Mucosa of gallbladder (tissue), 1 donor: ENCODE results near the gene CYB561A3. TPM values are rescaled to one million over a fixed set of nuclear protein-coding genes. Genes with fewer than 3 reads are reported as not detected.
"Not testable (repeated sequence)": the region's sequence is repeated elsewhere in the genome, so short reads cannot be mapped to it uniquely, and the experiment has no call there.

Experiments
- DNase-seq: peaks from one replicate; pipeline ENCODE4 v3.0.0-alpha.2; 2020; ENCODE audit warnings: low spot score
- total RNA-seq: library from RNA; stranded (reverse); gene quantifications from one replicate; pipeline ENCODE4 v1.2.1, GENCODE V29; 2021
- donor health status: DM: no; HTN: no; CAD: no.

CYB561A3 gene, protein sequence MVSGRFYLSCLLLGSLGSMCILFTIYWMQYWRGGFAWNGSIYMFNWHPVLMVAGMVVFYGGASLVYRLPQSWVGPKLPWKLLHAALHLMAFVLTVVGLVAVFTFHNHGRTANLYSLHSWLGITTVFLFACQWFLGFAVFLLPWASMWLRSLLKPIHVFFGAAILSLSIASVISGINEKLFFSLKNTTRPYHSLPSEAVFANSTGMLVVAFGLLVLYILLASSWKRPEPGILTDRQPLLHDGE
- total RNA-seq: 44.8 TPM

DNA sequence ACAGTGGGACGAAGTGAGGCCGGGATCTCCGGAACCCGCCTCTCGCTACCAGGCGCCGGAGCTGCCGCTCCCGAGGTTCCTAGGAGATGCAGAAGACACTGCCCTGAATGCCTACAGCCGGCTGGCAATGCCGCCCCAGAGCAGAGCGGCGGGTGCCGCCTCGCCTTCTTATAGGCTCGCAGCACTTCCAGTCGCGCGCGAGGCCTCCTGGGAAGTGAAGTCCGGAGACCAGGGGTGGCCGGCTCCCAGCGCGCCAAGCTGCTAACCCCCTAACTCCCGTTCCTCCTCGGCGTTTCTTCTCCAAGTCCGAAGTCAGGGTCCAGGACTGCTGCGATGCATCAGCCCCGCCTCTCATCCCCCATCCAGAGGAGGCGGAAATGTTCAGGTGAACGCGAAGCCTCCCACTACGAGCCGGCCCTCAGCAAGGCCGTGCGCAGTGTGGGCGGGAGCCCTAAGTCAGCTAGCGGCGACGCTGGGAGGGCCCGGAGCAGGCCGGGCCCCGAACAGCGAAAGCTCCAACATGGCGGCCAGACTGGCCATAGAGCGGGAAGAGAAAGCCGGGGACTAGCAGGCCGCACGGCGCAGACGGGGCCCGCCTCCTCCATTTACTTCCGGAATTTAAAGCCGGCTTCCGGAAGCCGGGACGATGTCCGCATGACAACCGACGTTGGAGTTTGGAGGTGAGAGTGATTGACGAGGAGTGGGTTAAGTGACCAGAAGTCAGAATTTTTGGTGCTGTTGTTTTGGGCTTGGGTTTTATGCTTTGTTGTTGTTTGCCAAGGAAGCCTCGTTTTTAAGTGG lies at the start of gene CYB561A3, which contains the start of gene TMEM138:
Gene CYB561A3 (minus strand): TSS at position 142 of the 801 bp plus-strand sequence. CDS start 5,169 bp downstream, outside the sequence.
Gene TMEM138 (plus strand): TSS at position 634 of the 801 bp plus-strand sequence. CDS start 2,017 bp downstream, outside the sequence.
- peak; percentile 93 for DNase-seq

DNA sequence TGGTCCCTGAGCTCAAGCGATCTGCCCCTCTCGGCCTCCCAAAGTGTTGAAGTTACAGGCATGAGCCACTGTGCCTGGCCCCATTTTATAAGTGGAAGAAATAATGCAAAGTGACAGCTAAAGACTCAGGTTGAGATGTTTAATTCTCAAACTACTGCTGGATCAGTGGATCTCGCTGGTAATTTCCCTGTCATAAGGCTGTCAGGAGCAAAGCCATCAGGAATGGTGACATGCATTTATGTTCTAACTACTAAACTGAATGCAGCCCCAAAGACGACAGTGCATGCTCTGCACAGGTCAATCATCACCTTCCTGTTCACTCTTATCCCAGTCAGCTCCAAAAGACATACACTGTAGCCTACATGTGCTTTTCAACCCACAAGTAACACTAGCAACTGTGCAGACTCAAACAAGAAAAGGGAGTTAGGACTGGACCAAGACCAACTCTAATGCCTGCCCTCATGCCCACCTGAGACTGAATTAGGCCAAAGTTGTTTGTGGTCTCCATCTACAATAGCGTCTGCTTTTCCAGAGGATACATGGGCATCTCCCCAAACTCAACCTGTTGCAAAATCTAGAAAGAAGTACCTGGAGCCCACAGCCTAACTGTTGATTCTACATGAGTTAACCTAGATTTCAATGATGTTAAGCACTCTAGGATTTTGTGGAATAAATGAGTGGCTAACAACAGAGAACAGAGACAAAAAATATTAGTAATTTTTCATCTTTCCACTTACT lies 45.5 kb upstream of the CYB561A3 start:
- DNase-seq: no peak

DNA sequence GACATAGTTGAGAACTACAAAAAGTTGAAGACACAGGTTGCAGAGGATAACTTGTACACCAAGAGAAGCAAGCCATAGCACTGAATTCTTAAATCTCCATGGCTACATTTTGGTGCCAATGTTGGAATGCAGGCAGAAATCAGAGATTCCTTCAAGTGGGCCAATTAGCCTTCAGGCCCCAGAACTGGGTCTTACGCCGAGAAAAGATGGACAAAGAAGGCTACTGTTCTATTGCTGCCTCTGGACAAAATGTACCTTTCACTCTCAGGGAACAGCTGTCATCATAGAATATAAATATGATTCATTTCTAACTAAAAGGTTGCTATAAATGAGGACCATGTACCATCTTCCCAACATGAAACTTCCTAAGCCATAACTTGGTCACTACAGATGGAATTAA lies 44.4 kb upstream of the CYB561A3 start:
- no peak for DNase-seq

DNA sequence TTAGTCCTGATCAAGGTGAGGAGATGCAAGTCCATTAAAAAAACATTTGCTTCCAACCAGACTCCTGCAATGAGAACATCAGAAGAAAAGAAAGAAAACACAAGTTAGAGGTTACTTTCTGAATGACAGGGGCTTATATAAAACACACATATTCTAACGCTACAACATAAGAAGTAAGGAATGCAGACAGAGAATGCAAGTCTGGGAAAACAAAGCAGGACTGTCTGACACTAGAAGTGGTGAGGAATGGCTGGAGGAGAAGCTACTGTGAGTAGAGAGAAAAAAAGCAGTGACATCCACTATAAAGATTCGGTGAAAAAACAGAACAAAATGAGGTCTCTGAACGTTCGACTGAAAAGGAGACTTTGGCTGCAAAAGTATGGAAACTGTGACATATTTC lies 43.0 kb upstream of the CYB561A3 start:
- DNase-seq: no peak

DNA sequence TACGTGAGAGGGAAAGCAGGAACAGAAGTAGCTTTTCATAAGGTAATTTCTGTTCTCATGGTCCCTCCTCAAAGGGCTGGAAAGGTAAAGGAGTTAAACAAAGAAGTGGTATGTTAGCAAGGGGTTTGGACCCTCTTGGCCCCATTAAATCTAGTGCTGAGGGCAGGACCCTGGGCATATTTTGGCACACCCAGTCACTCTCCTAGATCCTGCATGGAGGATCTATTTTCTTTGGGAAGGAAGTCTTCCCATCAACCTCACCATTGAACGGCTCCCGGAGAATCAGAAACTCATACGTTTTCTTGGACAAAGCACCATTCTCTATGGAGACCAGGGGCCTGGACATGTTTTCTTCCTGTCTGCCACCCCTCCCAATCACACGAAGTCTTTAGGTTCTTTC lies 42.4 kb upstream of the CYB561A3 start:
- DNase-seq: no peak

DNA sequence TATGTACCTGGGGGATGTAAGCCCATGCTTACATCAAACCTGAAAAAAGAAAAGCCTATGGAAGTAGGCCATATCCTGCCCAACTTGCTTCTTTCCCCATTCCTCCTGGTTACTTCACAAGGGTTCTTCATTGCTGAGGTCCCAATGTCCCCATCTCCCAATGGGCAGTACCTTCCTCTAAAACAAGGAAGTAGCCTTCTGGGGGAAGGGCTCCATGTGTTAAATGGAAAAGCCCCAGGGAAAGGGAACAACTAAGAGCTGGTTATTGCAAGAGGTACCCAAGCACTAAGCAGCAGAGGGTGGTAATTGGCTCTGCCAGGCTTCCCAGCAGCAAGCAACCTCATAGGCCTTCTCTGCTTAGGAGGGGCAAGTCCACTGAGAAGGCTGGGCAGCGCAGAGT lies 42.0 kb upstream of the CYB561A3 start:
- DNase-seq: no peak

DNA sequence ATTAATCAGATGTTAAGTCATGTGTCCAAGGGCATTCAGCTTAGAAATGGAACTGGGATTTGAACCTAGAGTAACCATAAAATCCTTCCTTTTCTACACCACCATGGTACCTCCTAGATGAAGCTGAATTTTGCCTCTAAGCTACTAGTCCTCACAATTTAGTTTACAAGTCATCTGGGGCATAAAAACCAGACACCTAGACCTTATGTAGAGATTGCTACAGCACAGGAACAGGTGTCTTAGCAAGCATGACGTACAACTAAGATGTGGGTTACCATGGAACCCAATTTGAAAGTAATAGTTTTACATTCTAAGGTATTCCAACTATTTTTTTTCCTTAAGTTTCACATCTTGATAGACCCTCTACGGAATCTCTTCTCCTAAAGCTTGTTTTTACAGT lies 39.9 kb upstream of the CYB561A3 start:
- no peak for DNase-seq

DNA sequence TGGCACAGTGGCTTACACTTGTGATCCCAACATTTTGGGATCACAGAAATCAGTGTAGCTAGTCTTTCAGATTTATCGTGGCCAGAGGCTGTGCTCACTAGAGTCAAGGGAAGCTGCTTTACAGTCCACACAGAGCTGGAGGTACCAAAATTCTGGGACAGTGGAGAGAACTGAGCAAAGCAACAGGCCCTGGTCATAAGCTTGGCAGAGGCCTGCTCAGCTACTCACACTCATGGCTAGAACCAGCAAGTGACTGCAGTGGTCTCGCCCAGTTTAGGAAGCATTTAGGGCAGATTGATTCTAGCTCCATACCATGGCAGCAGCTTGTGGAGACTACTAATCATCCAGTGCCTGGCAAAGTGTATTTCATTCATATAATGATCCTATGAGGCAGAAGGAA lies 39.5 kb upstream of the CYB561A3 start:
- DNase-seq: no peak

DNA sequence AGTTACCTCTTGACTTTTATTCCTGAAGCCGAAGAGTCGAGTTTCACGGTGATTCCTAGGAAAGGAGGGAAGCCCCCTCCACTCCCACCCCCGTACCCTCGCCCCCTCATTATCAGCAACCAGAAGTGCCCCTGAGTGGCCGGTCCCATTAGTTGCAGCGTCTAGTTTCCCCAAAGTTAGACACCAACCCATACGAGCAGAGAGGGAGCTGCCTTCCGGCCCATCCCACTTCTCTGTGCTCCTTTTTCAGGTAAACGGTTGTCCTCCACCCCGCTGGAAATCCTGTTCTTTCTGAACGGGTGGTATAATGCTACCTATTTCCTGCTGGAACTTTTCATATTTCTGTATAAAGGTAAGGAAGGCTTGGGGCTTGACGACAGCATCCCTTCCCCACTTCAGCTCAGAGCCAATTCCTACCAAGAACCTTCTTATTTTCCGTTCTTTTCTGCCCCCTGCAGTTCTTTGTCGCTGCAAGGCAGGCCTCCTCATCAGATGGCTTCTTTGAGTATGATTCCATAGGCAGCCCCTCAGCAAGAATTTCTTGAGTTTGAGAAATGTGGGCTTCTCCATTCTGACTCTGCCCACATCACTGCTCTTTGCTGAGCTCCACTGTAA lies 31.4 kb upstream of the CYB561A3 start:
- no peak for DNase-seq

DNA sequence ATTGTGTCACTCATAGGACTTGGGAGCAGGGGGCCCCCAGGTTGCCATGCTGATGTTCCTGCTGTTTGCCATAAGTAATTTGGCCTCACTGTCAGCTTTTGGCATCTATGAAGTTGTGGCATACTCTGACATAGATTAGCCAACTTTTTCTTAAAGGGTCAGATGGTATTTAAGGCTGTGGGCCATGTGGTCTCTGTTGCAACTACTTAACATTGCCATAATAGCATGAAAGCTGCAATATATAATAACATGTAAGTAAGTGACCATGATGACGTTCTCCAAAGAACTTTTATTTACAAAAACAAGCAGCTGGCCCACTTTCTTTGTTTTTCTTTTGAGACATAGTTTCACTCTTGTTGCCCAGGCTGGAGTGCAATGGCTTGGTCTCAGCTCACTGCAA lies 28.5 kb upstream of the CYB561A3 start:
- no peak for DNase-seq

DNA sequence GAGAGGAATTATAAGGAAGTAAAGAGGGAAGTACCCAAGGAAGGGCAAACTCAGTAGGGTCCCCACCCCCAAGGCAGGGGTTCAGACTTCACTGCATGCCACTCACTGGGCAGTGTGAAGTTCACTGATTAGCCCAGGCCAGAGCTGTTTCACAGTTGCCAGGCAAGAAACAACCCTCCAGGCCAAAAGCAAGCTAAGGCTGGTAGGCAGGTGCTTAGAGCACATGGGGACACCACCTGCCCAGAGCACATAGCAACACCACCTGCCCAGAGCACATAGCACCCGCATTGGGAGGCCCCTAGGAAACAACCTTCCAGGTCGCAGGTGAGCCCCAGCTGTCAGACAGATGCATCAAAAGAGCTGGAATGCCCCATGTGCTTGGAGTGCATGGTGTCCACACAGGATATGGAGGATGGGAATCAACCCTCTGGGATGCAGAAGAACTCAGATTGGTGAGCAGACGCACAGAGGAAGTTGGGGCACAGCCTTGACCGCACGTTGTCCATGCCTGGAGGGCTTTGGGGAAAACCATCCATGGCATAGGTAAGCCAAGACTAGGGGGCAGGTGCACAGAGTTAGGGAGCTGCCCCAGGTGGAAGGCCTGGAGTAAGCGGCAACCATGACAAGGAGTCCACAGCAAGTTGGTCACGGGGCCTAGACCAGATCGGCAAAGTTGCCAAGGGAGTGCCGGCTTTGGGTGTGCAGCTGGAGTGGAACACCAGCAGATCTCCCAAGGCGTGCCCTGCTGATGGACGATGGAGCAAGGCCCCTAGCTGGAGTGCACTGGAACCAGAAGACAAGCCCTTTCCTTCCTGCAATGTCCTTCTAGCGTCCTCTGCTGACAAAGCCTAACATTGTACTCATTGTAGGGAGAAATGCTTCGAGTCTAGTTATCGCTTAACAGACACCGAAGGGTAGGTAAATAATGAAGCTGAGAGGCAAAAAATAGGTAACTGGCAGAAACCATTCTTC lies 22.9 kb upstream of the CYB561A3 start:
- no peak for DNase-seq

DNA sequence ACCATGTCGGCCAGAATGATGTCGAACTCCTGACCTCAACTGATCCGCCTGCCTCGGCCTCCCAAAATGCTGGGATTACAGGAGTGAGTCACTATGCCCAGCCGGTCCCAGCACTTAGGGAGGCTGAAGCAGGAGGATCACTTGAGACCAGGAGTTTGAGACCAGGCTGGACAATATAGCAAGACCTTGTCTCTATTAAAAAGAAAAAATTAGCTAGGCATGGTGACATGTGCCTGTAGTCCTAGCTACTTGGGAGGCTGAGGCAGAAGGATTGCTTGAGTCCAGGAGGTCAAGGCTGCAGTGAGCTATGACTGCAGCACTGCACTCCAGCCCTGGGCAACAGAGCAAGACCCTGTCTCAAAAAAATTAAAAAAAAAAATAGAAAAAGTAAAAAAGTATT lies 22.2 kb upstream of the CYB561A3 start:
- DNase-seq: not testable (repeated sequence)

DNA sequence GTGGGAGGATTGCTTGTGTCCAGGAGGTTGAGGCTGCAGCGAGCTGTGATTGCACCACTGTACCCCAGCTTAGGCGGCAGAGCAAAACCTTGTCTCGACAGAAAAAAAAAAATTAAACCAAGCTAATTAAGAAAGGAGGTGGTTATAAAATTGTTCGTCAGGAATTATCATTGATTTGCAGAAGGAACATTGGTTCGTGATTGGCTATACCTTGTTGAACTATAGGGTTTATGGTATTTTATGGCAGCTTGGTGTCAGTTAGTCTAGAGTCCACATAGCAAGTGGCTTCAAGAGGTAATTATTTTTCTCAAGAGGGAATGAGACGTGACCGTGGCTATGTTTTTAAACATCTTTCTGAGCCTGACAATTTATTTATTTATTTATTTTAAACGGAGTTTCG lies 19.2 kb upstream of the CYB561A3 start:
- DNase-seq: no peak

DNA sequence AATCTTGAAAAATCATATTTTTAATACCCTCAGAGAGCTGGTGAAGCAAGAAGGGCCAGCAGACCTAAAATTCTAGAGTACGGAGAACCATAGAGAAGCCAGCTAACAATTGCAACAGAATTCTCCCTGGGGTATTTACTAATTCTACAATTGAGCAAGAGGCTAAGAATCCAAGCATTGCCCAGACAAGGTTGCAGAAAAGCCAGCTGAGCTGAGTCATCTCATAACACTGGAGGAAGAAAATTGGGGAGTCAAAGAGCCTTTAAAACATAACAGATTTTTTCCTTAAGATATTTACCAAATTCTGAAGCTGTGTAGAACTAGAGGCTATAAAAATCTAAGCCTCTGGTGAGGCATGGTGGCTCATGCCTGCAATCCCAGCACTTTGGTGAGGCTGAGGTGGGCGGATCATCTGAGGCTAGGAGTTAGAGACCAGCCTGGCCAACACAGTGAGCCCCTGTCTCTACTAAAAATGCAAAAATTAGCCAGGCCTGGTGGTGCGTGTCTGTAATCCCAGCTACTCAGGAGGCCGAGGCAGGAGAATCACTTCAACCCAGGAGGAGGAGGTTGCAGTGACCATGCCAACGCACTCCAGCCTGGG lies 17.1 kb upstream of the CYB561A3 start:
- peak; percentile 34 for DNase-seq

DNA sequence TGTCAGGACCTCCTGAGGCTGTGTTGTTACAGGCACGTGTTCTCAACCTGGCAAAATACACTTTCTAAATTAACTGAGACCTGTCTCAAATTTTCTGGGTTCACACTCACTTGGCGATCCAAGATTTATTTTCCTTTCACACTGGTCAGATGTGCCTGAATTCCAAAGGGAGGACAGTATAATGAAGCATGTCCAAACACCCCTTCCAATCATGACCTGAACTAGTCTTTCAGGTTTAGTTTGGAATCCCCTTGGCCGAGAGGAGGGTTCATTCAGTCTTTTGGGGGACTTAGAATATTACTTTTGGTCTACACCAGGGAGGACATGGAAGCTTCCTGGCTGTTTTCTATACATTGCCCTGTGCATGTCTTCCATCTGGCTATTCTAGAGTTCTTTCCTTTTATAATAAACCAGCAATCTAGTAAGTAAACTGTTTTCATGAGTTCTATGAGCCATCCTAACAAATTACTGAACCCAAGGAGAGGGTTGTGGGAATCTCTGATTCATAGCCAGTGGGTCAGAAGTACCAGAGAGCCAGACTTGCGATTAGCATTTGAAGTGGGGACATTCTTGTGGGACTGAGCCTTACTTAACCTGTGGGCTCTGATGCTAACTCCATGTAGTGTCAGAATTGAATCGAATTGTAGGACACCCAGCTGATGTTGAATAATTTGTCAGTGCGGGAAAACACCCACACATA lies 15.9 kb upstream of the CYB561A3 start:
- DNase-seq: no peak

DNA sequence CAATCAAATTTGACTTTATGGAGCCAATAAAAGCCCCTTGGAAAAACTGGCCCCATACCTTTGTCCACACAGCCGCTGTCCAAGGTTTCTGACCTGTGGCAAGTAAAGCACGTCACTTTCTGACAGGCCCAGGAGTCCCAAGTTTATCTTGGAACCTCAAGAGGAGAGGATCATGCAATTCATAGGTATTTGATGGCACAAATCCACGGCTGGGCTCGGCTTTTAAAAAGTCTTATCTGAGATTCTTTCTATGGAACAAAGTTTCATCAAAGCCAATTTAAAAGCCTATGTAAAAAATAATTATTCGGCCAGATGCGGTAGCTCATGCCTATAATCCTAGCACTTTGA lies 14.1 kb upstream of the CYB561A3 start:
- DNase-seq: no peak

DNA sequence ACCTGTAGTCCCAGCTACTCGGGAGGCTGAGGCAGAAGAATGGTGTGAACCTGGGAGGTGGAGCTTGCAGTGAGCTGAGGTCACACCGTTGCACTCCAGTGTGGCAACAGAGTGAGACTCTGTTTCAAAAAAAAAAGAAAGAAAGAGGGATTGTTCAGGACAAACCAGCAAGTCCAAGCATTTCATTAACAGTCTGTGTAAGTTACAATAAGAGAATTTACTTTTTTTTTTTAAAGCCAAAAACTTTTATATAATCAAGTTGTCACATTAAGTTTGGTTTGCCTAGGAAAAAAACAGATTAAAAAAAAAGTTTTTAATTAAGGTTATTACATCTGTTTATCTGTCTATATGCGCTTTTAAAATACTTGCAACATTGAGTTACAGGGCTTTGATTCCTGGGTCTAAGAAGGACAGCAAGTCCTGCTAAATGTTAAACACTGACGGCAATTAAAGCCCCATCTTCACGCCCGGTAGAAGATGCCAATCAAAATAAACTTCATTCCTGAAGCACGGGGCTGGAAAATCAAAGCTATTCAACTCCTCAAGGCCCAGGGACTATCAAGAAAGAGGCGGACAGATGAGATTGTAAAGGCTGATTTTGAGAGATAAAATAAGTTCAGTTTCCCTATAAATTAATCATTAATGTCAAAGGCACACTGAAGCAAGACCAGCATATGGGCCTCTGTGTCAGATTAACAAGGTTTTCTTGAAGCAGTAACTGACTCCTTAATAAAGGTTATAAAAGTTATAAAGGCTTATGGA lies 11.2 kb upstream of the CYB561A3 start:
- DNase-seq: no peak

DNA sequence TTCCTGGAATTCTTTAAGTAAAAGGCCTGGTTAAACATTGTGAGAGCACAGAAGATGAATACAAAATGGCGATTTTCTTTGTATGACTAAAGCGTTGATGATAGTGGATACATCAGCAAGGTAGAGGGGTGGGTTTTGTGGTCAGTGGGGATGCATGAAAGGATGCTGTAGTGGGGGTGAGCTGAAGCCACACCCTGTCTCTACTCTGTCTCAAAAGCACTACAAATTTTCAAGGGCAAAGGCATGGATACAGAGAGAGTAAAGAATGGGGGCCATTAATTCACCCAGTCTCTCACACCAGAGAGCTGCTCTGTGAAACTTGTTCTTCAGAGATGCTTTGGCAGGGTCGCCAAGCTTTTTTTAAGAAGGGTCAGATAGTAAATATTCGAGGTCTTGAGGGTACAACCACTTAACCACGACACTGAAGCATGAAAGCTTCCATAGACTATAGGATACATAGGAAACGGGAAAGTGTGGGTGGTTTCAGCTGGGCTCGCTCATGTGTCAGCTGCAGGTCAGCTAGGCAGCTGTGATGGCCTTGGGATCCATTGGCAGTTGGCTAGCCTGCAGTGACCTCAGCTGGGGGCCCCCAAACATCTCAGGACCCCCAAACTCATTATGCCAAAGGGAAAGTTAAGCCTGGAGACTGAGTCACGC lies 8.8 kb upstream of the CYB561A3 start:
- DNase-seq: no peak
